Measurements from ENCODE around the gene SHISA3.

DNA sequence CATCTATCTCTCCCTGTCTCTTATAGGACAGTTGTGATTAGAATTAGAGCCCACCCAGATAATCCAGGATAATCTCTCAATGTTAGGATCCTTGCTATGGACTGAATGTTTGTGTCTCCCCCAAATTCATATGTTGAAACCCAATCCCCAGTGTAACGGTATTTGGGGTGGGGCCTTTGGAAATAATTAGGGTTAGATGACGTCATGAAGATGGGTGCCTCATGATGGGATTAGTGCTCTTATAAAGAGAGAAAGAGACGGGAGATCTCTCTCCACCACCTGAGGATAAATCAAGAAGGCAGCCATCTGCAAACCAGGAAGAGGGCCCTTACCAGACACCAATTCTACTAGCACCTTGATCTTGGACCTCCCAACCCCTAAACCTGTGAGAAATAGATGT is 33.7 kb upstream of the SHISA3 start:
- TF ChIP-seq POLR2A (IDR thresholded peaks at IDR 0.05; ENCODE audit: insufficient read depth in 1 of 2, low read depth in 2 of 2, low read length in 2 of 2) (no peak), KDM1A (CRISPR knock-in tag; IDR thresholded peaks at IDR 0.05) (no peak), NFKB2 (CRISPR knock-in tag; IDR thresholded peaks at IDR 0.05; ENCODE audit: borderline replicate concordance) (no peak), ZFP41 (CRISPR knock-in tag; IDR thresholded peaks at IDR 0.05; ENCODE audit: borderline replicate concordance) (no peak), NFE2L2 (IDR thresholded peaks at IDR 0.05; ENCODE audit: low read length) (no peak), ZNF549 (CRISPR knock-in tag; IDR thresholded peaks at IDR 0.05) (no peak), ZNF773 (CRISPR knock-in tag; IDR thresholded peaks at IDR 0.05; ENCODE audit: borderline replicate concordance) (no peak), FOXJ3 (CRISPR knock-in tag; IDR thresholded peaks at IDR 0.05; ENCODE audit: borderline replicate concordance) (no peak), SIX4 (CRISPR knock-in tag; IDR thresholded peaks at IDR 0.05) (no peak), MYNN (CRISPR knock-in tag; IDR thresholded peaks at IDR 0.05; ENCODE audit: low read depth) (no peak), RBM39 (IDR thresholded peaks at IDR 0.05; ENCODE audit: low read depth, low read length, poor library complexity, severe bottlenecking) (no peak), ZBTB38 (CRISPR knock-in tag; IDR thresholded peaks at IDR 0.05) (no peak)
- TF ChIP-seq, protein P1, sequence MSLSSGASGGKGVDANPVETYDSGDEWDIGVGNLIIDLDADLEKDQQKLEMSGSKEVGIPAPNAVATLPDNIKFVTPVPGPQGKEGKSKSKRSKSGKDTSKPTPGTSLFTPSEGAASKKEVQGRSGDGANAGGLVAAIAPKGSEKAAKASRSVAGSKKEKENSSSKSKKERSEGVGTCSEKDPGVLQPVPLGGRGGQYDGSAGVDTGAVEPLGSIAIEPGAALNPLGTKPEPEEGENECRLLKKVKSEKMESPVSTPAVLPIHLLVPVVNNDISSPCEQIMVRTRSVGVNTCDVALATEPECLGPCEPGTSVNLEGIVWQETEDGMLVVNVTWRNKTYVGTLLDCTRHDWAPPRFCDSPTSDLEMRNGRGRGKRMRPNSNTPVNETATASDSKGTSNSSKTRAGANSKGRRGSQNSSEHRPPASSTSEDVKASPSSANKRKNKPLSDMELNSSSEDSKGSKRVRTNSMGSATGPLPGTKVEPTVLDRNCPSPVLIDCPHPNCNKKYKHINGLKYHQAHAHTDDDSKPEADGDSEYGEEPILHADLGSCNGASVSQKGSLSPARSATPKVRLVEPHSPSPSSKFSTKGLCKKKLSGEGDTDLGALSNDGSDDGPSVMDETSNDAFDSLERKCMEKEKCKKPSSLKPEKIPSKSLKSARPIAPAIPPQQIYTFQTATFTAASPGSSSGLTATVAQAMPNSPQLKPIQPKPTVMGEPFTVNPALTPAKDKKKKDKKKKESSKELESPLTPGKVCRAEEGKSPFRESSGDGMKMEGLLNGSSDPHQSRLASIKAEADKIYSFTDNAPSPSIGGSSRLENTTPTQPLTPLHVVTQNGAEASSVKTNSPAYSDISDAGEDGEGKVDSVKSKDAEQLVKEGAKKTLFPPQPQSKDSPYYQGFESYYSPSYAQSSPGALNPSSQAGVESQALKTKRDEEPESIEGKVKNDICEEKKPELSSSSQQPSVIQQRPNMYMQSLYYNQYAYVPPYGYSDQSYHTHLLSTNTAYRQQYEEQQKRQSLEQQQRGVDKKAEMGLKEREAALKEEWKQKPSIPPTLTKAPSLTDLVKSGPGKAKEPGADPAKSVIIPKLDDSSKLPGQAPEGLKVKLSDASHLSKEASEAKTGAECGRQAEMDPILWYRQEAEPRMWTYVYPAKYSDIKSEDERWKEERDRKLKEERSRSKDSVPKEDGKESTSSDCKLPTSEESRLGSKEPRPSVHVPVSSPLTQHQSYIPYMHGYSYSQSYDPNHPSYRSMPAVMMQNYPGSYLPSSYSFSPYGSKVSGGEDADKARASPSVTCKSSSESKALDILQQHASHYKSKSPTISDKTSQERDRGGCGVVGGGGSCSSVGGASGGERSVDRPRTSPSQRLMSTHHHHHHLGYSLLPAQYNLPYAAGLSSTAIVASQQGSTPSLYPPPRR (CRISPR knock-in tag; IDR thresholded peaks at IDR 0.05; ENCODE audit: borderline replicate concordance): no peak

All from HepG2 (cell line).